ENCODE data around the gene TAPBP.

GRCh38 chr6:33343953-33344611 lies 30.2 kb upstream of the TAPBP start:
- TF ChIP-seq POLR2A (IDR thresholded peaks at IDR 0.05) = no peak
- TF ChIP-seq, protein P1, sequence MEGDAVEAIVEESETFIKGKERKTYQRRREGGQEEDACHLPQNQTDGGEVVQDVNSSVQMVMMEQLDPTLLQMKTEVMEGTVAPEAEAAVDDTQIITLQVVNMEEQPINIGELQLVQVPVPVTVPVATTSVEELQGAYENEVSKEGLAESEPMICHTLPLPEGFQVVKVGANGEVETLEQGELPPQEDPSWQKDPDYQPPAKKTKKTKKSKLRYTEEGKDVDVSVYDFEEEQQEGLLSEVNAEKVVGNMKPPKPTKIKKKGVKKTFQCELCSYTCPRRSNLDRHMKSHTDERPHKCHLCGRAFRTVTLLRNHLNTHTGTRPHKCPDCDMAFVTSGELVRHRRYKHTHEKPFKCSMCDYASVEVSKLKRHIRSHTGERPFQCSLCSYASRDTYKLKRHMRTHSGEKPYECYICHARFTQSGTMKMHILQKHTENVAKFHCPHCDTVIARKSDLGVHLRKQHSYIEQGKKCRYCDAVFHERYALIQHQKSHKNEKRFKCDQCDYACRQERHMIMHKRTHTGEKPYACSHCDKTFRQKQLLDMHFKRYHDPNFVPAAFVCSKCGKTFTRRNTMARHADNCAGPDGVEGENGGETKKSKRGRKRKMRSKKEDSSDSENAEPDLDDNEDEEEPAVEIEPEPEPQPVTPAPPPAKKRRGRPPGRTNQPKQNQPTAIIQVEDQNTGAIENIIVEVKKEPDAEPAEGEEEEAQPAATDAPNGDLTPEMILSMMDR (IDR thresholded peaks at IDR 0.05) = no peak
